Neural cell (in vitro differentiated cells): Measurements from ENCODE around the gene PRRC2B.

Experiments used
- EP300 ChIP-seq: fragments of 450-650 bp; conservative IDR thresholded peaks from 2 replicates; pipeline ENCODE4 v1.6.1; 2014; ENCODE audit warnings: antibody characterized with exemption, mild to moderate bottlenecking, moderate library complexity; ENCODE audit not compliant: poor library complexity, severe bottlenecking
- EZH2 ChIP-seq: fragments of 200-600, 300-800 bp; shearing (Covaris generic), sonication (generic); IDR thresholded peaks from 2 replicates; pipeline ENCODE4 v1.6.1; 2014; ENCODE audit warnings: antibody characterized with exemption, low read length, borderline replicate concordance, mild to moderate bottlenecking; ENCODE audit not compliant: insufficient read depth, poor library complexity, severe bottlenecking
- MXI1 ChIP-seq: fragments of 450-650 bp; conservative IDR thresholded peaks from 2 replicates; pipeline ENCODE4 v1.6.1; 2014; ENCODE audit warnings: antibody characterized with exemption, mild to moderate bottlenecking; ENCODE audit not compliant: poor library complexity, severe bottlenecking
- POLR2AphosphoS5 ChIP-seq: IDR thresholded peaks from 2 replicates; pipeline ENCODE4 v1.6.1; 2012
- RAD21 ChIP-seq: fragments of 450-650 bp; conservative IDR thresholded peaks from 2 replicates; pipeline ENCODE4 v1.6.1; 2014; ENCODE audit warnings: antibody characterized with exemption, mild to moderate bottlenecking, moderate library complexity
- SMC3 ChIP-seq: fragments of 450-650 bp; conservative IDR thresholded peaks from 2 replicates; pipeline ENCODE4 v1.6.1; 2014; ENCODE audit warnings: antibody characterized with exemption, mild to moderate bottlenecking, moderate library complexity; ENCODE audit not compliant: poor library complexity
- TAF1 ChIP-seq: IDR thresholded peaks from 2 replicates; pipeline ENCODE4 v1.6.1; 2012; ENCODE audit warnings: low read depth
- TF ChIP-seq, protein P1 (sequence below): fragments of 450-650 bp; IDR thresholded peaks from 2 replicates; pipeline ENCODE4 v1.5.1; 2014; ENCODE audit warnings: antibody characterized with exemption, mild to moderate bottlenecking, moderate library complexity; ENCODE audit not compliant: poor library complexity, severe bottlenecking
- TF ChIP-seq, protein P2 (sequence below): IDR thresholded peaks from 2 replicates; pipeline ENCODE4 v1.6.1; 2012; ENCODE audit warnings: borderline replicate concordance

DNA sequence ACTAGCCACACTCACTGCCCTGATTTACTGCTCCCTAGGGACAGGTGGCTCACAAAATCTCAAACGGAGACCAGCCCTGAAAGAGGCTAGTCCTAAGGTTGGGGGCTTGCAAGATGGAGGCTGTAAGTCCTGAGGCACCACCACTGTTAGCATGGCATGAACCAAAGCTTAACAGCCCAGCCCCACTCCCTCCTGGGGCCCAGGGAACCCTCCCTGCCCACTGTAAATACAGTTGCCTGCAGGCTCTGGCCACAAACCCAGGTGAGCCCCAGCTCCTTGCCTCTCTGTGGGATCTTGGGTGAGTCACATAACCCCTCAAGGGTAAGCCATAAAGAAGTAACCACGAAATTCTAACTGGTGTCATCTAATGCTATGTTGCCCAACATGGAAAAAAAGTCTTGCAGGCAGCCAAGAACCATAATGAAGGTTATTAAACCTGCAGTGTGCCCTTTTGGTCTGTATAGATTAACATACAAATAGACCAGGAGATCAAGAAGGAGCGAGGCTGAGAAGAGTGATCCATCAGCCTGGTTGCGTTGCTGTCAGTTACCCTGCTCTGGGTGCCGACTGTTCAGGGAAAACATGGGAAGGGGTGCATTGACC lies 107.2 kb downstream of the PRRC2B start:
- TF ChIP-seq TAF1: no peak
- TF ChIP-seq EZH2: no peak
- TF ChIP-seq, protein P1, sequence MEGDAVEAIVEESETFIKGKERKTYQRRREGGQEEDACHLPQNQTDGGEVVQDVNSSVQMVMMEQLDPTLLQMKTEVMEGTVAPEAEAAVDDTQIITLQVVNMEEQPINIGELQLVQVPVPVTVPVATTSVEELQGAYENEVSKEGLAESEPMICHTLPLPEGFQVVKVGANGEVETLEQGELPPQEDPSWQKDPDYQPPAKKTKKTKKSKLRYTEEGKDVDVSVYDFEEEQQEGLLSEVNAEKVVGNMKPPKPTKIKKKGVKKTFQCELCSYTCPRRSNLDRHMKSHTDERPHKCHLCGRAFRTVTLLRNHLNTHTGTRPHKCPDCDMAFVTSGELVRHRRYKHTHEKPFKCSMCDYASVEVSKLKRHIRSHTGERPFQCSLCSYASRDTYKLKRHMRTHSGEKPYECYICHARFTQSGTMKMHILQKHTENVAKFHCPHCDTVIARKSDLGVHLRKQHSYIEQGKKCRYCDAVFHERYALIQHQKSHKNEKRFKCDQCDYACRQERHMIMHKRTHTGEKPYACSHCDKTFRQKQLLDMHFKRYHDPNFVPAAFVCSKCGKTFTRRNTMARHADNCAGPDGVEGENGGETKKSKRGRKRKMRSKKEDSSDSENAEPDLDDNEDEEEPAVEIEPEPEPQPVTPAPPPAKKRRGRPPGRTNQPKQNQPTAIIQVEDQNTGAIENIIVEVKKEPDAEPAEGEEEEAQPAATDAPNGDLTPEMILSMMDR: no peak
- TF ChIP-seq EP300: no peak
- TF ChIP-seq POLR2AphosphoS5: no peak
- TF ChIP-seq, protein P2, sequence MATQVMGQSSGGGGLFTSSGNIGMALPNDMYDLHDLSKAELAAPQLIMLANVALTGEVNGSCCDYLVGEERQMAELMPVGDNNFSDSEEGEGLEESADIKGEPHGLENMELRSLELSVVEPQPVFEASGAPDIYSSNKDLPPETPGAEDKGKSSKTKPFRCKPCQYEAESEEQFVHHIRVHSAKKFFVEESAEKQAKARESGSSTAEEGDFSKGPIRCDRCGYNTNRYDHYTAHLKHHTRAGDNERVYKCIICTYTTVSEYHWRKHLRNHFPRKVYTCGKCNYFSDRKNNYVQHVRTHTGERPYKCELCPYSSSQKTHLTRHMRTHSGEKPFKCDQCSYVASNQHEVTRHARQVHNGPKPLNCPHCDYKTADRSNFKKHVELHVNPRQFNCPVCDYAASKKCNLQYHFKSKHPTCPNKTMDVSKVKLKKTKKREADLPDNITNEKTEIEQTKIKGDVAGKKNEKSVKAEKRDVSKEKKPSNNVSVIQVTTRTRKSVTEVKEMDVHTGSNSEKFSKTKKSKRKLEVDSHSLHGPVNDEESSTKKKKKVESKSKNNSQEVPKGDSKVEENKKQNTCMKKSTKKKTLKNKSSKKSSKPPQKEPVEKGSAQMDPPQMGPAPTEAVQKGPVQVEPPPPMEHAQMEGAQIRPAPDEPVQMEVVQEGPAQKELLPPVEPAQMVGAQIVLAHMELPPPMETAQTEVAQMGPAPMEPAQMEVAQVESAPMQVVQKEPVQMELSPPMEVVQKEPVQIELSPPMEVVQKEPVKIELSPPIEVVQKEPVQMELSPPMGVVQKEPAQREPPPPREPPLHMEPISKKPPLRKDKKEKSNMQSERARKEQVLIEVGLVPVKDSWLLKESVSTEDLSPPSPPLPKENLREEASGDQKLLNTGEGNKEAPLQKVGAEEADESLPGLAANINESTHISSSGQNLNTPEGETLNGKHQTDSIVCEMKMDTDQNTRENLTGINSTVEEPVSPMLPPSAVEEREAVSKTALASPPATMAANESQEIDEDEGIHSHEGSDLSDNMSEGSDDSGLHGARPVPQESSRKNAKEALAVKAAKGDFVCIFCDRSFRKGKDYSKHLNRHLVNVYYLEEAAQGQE: no peak
- no peak for TF ChIP-seq MXI1
- TF ChIP-seq RAD21: no peak
- TF ChIP-seq SMC3: no peak
